GM23248 (cell line): ENCODE measurements around the gene XXYLT1. TPM values are rescaled to one million over a fixed set of nuclear protein-coding genes. Genes with fewer than 3 reads are reported as not detected.

Experiments
- DNase-seq: peaks from one replicate; pipeline ENCODE4 v3.0.0-alpha.2; 2015
- H2AFZ ChIP-seq: fragments of 200-600 bp; sonication (generic); 2 replicates; pipeline ENCODE4 v1.6.1; 2016; ENCODE audit warnings: antibody characterized with exemption
- H3F3A ChIP-seq: fragments of 200-600 bp; sonication (generic); 2 replicates; pipeline ENCODE4 v1.6.1; 2016; ENCODE audit warnings: mild to moderate bottlenecking, antibody characterized with exemption, mixed run types; ENCODE audit not compliant: insufficient read depth
- H3K27ac ChIP-seq: fragments of 200-600 bp; sonication (generic); 2 replicates; pipeline ENCODE4 v1.5.1; 2016; ENCODE audit warnings: mild to moderate bottlenecking
- H3K27me3 ChIP-seq: fragments of 200-600 bp; sonication (generic); replicated peaks from 2 replicates; pipeline ENCODE4 v1.6.1; 2016; ENCODE audit warnings: mild to moderate bottlenecking; ENCODE audit not compliant: insufficient read depth
- H3K36me3 ChIP-seq: fragments of 200-600 bp; sonication (generic); 2 replicates; pipeline ENCODE4 v1.6.1; 2016; ENCODE audit warnings: low read depth, mild to moderate bottlenecking
- H3K4me1 ChIP-seq: fragments of 200-600 bp; sonication (generic); 2 replicates; pipeline ENCODE4 v1.6.1; 2016; ENCODE audit warnings: mild to moderate bottlenecking; ENCODE audit not compliant: insufficient read depth
- H3K4me2 ChIP-seq: fragments of 200-600 bp; sonication (generic); one replicate; pipeline ENCODE4 v1.6.1; 2016; ENCODE audit warnings: mild to moderate bottlenecking; ENCODE audit not compliant: unreplicated experiment
- H3K4me3 ChIP-seq: fragments of 200-600 bp; sonication (generic); 2 replicates; pipeline ENCODE4 v1.5.1; 2016; ENCODE audit warnings: mild to moderate bottlenecking
- H3K79me2 ChIP-seq: fragments of 200-600 bp; sonication (generic); 2 replicates; pipeline ENCODE4 v1.6.1; 2016; ENCODE audit warnings: mild to moderate bottlenecking; ENCODE audit not compliant: insufficient read depth
- H3K9ac ChIP-seq: fragments of 200-600 bp; sonication (generic); 2 replicates; pipeline ENCODE4 v1.6.1; 2016; ENCODE audit warnings: mild to moderate bottlenecking
- H3K9me2 ChIP-seq: fragments of 200-600 bp; sonication (generic); 2 replicates; pipeline ENCODE4 v1.6.1; 2016; ENCODE audit warnings: mixed run types, mild to moderate bottlenecking, moderate library complexity; ENCODE audit not compliant: insufficient read depth
- H3K9me3 ChIP-seq: fragments of 200-600 bp; sonication (generic); one replicate; pipeline ENCODE4 v1.6.1; 2017; ENCODE audit warnings: low read depth
- H4K20me1 ChIP-seq: fragments of 200-600 bp; sonication (generic); 2 replicates; pipeline ENCODE4 v1.6.0; 2016; ENCODE audit not compliant: insufficient read depth
- EZH2 ChIP-seq: fragments of 200-600 bp; sonication (generic); IDR thresholded peaks from 2 replicates; pipeline ENCODE4 v1.6.1; 2018; ENCODE audit warnings: antibody characterized with exemption, mild to moderate bottlenecking; ENCODE audit not compliant: insufficient read depth, poor library complexity, severe bottlenecking
- EZH2phosphoT487 ChIP-seq: fragments of 200-600 bp; sonication (generic); IDR thresholded peaks from 2 replicates; pipeline ENCODE4 v1.6.1; 2018; ENCODE audit warnings: antibody characterized with exemption, moderate library complexity, mild to moderate bottlenecking, low read depth; ENCODE audit not compliant: insufficient read depth
- WGBS, 2 experiments: methylation state at CpG; one replicate each; pipeline ENCODE4 v1.1.6; 2015 to 2017; ENCODE audit warnings: low lambda C conversion rate in 2 of 2, low coverage in 1 of 2; ENCODE audit errors: missing lambda C conversion rate in 2 of 2; 5-methylcytosine and 5-hydroxymethylcytosine counted together
- in situ Hi-C: fragments of 300-500 bp; cut with MboI; formaldehyde crosslinking; loops from 2 replicates; pipeline ENCODE4 v1.15.0; 2020
- polyA plus RNA-seq: library from polyadenylated mRNA; unstranded; fragments of >200 nt; fragmentation: Nextera tagmentation; extraction: Ambion mirVana; gene quantifications from 2 replicates; pipeline ENCODE4 v1.2.1, GENCODE V29; 2016
- total RNA-seq: library from RNA; depleted of rRNA; stranded (reverse); fragments of >200 nt; shearing (Covaris generic); gene quantifications from 2 replicates; pipeline ENCODE4 v1.2.3, GENCODE V29; 2014

The XXYLT1 gene
- total and polyA plus RNA-seq, 2 experiments from 2014 or later: 22.8 to 44.7 TPM

DNA sequence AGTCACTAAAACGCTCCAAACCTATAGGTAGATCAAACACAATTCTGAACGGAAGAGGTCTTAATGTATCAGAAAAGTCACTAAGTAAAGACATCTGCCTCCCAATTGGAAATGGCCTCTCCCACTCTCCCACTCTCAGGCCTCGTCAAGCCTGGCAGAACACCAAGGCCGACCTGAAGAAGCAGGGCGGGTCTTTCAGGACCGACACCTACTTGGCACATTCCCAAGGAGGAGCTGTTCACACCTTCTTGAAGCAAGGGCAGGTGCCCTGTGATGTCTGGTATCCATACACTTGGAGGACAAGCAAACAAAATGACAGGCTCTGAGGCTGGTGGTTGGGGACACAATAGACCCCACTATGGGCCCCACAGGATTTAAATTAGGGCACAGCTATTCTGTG is 30.0 kb downstream of the XXYLT1 start:
- H3K9ac ChIP-seq: no peak overlapping the region
- no peaks in the 10 kb centered on the region for H3F3A ChIP-seq
- TF ChIP-seq EZH2 (no peak), EZH2phosphoT487 (no peak)
- 67 to 74% methylated on average over 6 of the region's 6 CpGs for WGBS, 2 experiments
- in situ Hi-C loops: no loop called here
- no peak overlapping the region for H3K4me2 ChIP-seq
- no peak overlapping the region for H3K4me3 ChIP-seq
- peaks cover 36% of the 10 kb centered on the region; the same call in 1 of the 2 replicates for H3K79me2 ChIP-seq
- no peak for DNase-seq
- H3K27ac ChIP-seq: no peak overlapping the region
- H4K20me1 ChIP-seq: no peaks in the 10 kb centered on the region
- H3K36me3 ChIP-seq: no peaks in the 10 kb centered on the region
- H3K27me3 ChIP-seq: no peaks in the 10 kb centered on the region
- peaks cover 7% of the 10 kb centered on the region; the same call in 1 of the 2 replicates for H3K4me1 ChIP-seq
- no peaks in the 10 kb centered on the region for H3K9me2 ChIP-seq
- no peaks in the 10 kb centered on the region for H3K9me3 ChIP-seq
- H2AFZ ChIP-seq: no peak overlapping the region

DNA sequence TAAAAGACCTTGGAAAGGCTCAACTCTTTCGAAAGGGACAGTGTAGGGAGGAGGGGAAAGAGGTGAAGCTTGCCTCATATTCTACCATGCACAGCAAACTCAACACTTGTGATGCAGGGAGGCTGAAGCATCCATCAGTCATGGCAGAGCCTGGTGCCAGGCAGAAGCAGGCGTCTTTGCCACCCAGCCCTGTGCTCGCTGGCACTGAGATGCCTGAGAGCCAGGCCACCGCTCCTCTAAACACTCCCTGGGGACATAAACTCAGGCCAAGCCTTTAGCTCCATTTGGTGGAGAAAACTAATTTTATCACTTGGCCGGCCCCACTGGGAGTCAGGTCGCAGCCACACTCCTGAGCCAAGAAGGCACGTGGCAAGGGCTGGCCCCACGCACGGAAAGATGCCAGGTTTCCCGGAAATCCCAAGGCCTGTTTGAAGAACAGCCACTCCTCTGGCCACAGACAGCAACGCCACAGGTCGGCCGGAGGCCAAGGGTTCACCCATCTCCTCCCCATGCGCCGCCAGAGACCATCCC is 30.7 kb downstream of the XXYLT1 start:
- H3K79me2 ChIP-seq: peaks cover 33% of the 10 kb centered on the region; the same call in 1 of the 2 replicates
- DNase-seq: no peak
- H3F3A ChIP-seq: no peaks in the 10 kb centered on the region
- H3K9ac ChIP-seq: no peak overlapping the region
- H3K27me3 ChIP-seq: no peaks in the 10 kb centered on the region
- peaks cover 7% of the 10 kb centered on the region; the same call in 1 of the 2 replicates for H3K4me1 ChIP-seq
- H3K9me2 ChIP-seq: no peaks in the 10 kb centered on the region
- no peaks in the 10 kb centered on the region for H3K36me3 ChIP-seq
- H4K20me1 ChIP-seq: no peaks in the 10 kb centered on the region
- H3K4me3 ChIP-seq: no peak overlapping the region
- H3K4me2 ChIP-seq: no peak overlapping the region
- in situ Hi-C loops: no loop called here
- 41 to 53% methylated on average over 10 to 15 of the region's 15 CpGs for WGBS, 2 experiments
- H3K9me3 ChIP-seq: no peaks in the 10 kb centered on the region
- no peak overlapping the region for H3K27ac ChIP-seq
- no peak for TF ChIP-seq EZH2phosphoT487
- no peak for TF ChIP-seq EZH2
- no peak overlapping the region for H2AFZ ChIP-seq

DNA sequence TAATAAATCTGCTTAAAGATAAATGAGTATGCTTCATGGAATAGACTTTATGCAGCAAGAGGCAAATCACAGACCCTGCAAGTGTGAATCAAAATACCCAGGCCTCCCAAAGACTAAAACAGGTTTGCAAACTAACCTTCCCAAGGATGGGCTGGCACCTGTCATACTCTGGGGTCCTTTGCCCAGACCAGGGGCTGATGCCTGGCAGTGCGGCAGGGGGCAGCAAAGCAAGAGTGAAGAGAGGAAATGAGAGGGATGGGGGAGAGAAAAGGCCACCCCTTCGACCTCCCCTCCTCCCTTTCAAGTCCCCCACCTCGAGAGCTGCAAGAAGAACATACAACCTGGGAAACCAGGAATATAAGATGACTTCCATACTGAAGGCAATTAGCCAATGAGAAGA is 31.8 kb downstream of the XXYLT1 start:
- Histone ChIP-seq H3K4me1 (peaks cover 7% of the 10 kb centered on the region; the same call in 1 of the 2 replicates), H4K20me1 (no peaks in the 10 kb centered on the region), H3F3A (no peaks in the 10 kb centered on the region), H3K4me3 (no peak overlapping the region), H3K9ac (peak overlapping the region; percentile 45; the same call in 1 of the 2 replicates), H3K27me3 (no peaks in the 10 kb centered on the region), H3K79me2 (peaks cover 33% of the 10 kb centered on the region; the same call in 1 of the 2 replicates), H3K9me2 (no peaks in the 10 kb centered on the region), H3K9me3 (no peaks in the 10 kb centered on the region), H2AFZ (no peak overlapping the region), H3K36me3 (no peaks in the 10 kb centered on the region), H3K27ac (0 out of 2 replicates have a peak overlapping the region, but pooled peaks have one; percentile 13), H3K4me2 (no peak overlapping the region)
- TF ChIP-seq EZH2 (no peak), EZH2phosphoT487 (no peak)
- in situ Hi-C loops: no loop called here
- DNase-seq: no peak
- 68 to 77% methylated on average over 3 of the region's 3 CpGs for WGBS, 2 experiments

DNA sequence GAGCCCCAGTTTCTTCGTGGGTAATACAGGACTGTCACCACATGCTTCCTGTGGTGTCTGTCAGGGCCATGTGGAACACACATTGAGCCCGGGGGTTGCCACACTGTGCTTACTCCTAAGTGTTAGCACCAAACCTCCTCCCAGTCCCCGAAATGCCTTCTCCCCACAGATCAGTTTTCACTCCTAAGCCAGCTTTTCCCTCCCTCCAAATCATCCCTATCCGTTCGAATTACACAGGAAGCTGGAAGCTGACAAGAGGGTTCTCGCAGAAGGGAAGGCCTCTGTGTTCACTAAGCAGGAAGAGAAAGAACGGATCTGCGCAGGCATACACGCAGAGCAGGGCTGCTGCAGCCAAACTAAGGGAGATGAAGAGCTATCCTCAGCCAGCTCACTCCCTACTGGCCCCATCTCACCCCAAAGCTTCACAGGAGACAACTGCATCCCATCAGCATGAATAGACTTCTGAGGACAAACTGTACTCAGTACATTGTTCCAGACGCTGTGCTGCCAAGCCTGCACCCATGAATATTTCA is 32.3 kb downstream of the XXYLT1 start:
- 27 to 38% methylated on average over 10 of the region's 10 CpGs for WGBS, 2 experiments
- peaks cover 7% of the 10 kb centered on the region; the same call in 1 of the 2 replicates for H3K4me1 ChIP-seq
- H3F3A ChIP-seq: no peaks in the 10 kb centered on the region
- no peak overlapping the region for H3K4me3 ChIP-seq
- no peak for TF ChIP-seq EZH2
- no peak for TF ChIP-seq EZH2phosphoT487
- peak overlapping the region; percentile 0 for H3K4me2 ChIP-seq
- H4K20me1 ChIP-seq: no peaks in the 10 kb centered on the region
- no peaks in the 10 kb centered on the region for H3K9me2 ChIP-seq
- H2AFZ ChIP-seq: peak overlapping the region; percentile 56
- peaks cover 29% of the 10 kb centered on the region; the same call in 1 of the 2 replicates for H3K79me2 ChIP-seq
- H3K27me3 ChIP-seq: no peaks in the 10 kb centered on the region
- H3K36me3 ChIP-seq: no peaks in the 10 kb centered on the region
- H3K9me3 ChIP-seq: no peaks in the 10 kb centered on the region
- peak overlapping the region; percentile 45 for H3K9ac ChIP-seq
- in situ Hi-C loops: no loop called here
- H3K27ac ChIP-seq: 0 out of 2 replicates have a peak overlapping the region, but pooled peaks have one; percentile 13
- DNase-seq: peak; percentile 46
